Measurements from ENCODE around the gene GPR25.
"Not testable (repeated sequence)": the region's sequence is repeated elsewhere in the genome, so short reads cannot be mapped to it uniquely, and the experiment has no call there.

GPR25 gene

DNA sequence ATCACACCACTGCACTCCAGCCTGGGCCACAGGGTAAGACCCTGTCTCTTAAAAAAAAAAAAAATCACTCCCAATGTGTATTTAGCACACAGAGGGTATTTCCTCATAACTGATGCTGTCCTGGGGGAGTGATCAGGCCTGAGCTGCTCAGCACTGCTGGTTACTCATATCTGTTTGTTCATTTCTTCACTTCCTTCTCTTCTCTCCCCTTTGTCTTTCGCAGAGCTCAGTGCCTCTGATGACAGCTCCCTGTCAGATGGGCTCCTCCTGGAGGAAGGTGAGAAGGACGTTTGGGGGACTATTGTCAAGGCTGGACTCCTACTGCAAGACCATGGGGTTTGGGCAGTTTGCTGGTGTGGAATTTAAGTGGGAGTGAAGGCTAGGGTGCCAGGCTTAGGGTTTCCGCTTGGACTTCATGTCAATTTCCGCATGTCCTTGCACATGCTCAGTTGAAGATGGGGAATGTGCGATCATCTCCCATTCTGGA lies 34.9 kb downstream of the GPR25 start:
- DNase-seq (ENCODE audit: low read depth, low spot score), result no peak
- in situ Hi-C loops (cut with HindIII; ENCODE audit: low sequenced_read_pairs), result no loop called here
- TF ChIP-seq, protein P1, sequence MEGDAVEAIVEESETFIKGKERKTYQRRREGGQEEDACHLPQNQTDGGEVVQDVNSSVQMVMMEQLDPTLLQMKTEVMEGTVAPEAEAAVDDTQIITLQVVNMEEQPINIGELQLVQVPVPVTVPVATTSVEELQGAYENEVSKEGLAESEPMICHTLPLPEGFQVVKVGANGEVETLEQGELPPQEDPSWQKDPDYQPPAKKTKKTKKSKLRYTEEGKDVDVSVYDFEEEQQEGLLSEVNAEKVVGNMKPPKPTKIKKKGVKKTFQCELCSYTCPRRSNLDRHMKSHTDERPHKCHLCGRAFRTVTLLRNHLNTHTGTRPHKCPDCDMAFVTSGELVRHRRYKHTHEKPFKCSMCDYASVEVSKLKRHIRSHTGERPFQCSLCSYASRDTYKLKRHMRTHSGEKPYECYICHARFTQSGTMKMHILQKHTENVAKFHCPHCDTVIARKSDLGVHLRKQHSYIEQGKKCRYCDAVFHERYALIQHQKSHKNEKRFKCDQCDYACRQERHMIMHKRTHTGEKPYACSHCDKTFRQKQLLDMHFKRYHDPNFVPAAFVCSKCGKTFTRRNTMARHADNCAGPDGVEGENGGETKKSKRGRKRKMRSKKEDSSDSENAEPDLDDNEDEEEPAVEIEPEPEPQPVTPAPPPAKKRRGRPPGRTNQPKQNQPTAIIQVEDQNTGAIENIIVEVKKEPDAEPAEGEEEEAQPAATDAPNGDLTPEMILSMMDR (IDR thresholded peaks at IDR 0.05; ENCODE audit: low read depth, low read length), result no peak
- H3K4me3 ChIP-seq (ENCODE audit: low read depth, low read length), result no peak overlapping the region

DNA sequence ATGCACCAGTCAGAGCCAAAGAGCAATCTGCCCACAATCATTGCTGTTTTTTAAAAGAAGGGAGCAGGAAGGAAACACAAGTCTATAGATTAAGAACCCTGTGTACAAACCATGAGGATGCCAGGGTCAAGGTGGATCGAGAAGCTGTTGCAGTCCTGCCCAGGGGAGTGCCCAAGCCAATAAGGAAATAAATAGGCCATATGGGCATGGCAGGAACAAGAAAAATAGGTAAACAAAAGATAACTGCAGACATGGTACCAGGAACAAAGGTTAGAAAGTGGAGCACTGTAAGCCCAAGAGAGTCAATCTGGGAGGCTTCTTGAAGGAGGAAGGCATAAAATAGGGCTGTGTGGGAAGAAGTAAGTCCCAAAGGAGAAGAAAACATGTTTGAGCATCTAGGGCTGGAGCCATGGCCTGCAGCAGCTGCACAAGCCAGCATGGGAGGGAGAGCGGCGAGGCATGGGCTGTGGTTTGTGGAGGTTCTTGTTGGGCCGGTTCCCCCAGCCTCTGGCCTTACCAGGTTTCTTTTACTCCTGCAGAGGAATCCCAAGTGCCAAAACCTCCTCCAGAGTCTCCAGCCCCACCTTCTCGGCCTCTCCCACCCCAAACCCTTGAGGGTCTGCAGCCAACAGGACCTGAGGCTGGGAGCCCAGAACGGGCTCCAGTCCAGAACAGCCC lies 35.5 kb downstream of the GPR25 start:
- DNase-seq (ENCODE audit: low read depth, low spot score), result no peak
- H3K4me3 ChIP-seq (ENCODE audit: low read depth, low read length), result no peak overlapping the region
- in situ Hi-C loops (cut with HindIII; ENCODE audit: low sequenced_read_pairs), result no loop called here
- TF ChIP-seq, protein P1 (IDR thresholded peaks at IDR 0.05; ENCODE audit: low read depth, low read length), result no peak

DNA sequence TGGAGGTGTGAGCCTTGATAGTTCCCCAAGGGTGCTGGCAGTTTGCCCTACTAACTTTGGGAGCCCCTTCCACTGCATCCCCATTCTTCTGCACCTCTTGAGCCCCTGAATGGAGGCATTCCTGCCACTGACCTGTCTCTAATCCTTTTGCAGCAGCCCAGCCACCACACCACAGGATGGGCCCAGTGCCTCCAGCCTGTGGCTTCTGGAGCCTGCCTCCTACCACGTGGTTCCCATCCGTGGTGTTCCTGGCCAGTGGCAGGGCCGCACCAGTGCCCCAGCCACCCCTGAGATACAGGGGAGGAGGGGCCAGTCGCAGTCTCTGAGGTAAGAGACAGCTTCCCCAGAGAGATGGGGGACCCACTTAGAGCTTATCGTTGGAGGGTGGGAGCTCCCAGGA lies 36.3 kb downstream of the GPR25 start:
- in situ Hi-C loops (cut with HindIII; ENCODE audit: low sequenced_read_pairs), result no loop called here
- H3K4me3 ChIP-seq (ENCODE audit: low read depth, low read length), result no peak overlapping the region
- TF ChIP-seq, protein P1 (IDR thresholded peaks at IDR 0.05; ENCODE audit: low read depth, low read length), result no peak
- DNase-seq (ENCODE audit: low read depth, low spot score), result no peak

DNA sequence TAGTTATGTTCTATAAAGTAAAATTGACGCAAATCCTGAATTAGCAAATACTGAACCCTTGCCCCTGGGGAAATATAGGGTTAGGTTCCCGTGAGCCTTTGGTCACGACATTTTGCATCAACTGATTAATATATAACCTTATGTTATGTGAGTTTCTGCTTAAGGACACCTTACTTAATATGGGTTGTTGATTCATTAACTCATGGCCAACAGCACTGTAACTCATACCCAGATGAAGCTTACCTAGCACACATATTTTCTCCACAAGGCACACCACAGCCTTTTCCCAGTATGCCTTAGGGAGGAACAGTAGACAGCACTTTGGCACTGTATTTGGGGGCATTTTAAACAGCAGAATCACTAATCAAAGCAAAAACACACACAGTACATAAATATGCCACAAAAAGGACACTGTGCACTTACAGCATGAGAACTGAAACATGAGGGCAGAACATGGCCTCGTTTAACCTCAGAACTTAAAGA lies 37.0 kb downstream of the GPR25 start:
- in situ Hi-C loops (cut with HindIII; ENCODE audit: low sequenced_read_pairs), result no loop called here
- DNase-seq (ENCODE audit: low read depth, low spot score), result no peak
- no peak overlapping the region for H3K4me3 ChIP-seq (ENCODE audit: low read depth, low read length)
- TF ChIP-seq, protein P1 (IDR thresholded peaks at IDR 0.05; ENCODE audit: low read depth, low read length), result no peak

DNA sequence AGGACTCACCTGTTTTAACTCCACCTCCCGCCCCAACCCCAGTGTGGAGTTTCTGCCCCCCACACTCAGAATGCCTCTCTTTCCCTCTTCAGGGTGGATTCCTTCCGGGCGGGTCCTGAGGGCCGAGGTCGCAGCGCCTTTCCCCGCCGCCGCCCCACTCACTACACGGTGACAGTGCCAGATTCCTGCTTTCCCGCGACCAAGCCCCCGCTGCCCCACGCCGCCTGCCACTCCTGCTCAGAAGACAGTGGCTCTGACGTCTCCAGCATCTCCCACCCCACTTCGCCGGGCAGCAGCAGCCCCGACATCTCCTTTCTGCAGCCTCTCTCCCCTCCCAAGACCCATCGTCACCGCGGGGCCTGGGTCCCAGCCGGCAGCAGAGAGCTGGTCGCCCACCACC lies 38.6 kb downstream of the GPR25 start:
- H3K4me3 ChIP-seq (ENCODE audit: low read depth, low read length), result no peak overlapping the region
- DNase-seq (ENCODE audit: low read depth, low spot score), result no peak
- in situ Hi-C loops (cut with HindIII; ENCODE audit: low sequenced_read_pairs), result no loop called here
- TF ChIP-seq, protein P1 (IDR thresholded peaks at IDR 0.05; ENCODE audit: low read depth, low read length), result no peak

DNA sequence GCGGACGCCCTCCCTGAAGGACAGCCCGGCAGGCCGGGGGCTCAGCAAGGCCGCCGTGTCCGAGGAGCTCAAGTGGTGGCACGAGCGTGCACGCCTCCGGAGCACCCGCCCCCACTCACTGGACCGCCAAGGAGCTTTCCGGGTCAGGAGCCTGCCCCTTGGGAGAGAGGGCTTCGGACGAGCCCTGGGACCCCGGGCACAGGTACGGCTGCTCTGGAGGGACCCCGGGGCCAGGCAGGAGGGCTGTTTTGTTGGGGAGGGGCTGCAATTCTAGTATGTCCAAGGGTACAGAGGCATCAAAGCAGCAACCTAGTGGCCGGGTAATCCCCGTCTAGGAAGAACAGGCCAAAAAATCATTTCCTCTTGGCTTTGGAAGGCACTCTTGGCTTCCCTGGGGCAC lies 39.2 kb downstream of the GPR25 start:
- in situ Hi-C loops (cut with HindIII; ENCODE audit: low sequenced_read_pairs); DNase-seq (ENCODE audit: low read depth, low spot score); H3K4me3 ChIP-seq (ENCODE audit: low read depth, low read length): not testable (repeated sequence)

DNA sequence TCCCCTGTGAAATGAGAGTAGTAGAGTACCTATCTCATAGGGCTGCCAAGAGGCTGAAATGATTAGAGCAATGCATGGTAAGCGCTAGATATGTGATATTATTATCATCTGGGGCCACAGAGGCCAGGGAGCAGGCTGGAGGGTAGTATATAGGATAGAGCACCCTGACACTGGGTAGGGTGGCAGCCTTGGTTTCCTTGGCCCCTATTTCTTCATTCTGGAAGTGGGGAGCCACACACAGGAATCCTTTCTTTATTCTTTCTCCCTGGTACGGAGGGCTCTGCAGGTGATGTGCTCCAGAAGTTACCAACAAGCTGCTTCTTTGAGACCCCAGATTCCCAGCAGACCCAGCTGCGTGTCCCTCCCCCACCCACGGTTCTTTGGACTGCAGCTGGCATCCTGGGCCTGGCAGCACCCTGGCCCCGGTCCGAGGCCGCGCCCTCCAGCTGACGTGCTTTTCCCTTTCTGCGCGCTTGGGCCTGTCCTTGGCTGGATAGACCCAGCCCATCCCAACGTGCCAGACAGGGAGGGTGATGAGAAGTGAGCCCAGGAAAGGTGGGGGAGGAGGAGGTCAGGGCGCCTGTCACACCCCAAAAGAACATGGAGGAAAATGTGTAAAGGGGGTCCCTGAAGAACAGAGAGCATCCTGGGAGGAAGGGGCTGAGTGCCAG lies 40.1 kb downstream of the GPR25 start:
- H3K4me3 ChIP-seq (ENCODE audit: low read depth, low read length), result no peak overlapping the region
- no peak for DNase-seq (ENCODE audit: low read depth, low spot score)
- TF ChIP-seq, protein P1 (IDR thresholded peaks at IDR 0.05; ENCODE audit: low read depth, low read length), result no peak
- in situ Hi-C loops (cut with HindIII; ENCODE audit: low sequenced_read_pairs), result no loop called here
